GM12864 (cell line): Measurements from ENCODE around the gene MAP1LC3A.

Experiments used
- DNase-seq: peaks from one replicate; pipeline ENCODE4 v3.0.0-alpha.2; 2011; ENCODE audit warnings: low read depth
- H3K4me3 ChIP-seq: 2 replicates; pipeline ENCODE4 v1.5.1; 2011; ENCODE audit warnings: mild to moderate bottlenecking, low read depth, low read length, control low read depth
- CTCF ChIP-seq: IDR thresholded peaks from 2 replicates; pipeline ENCODE4 v1.5.1; 2011; ENCODE audit warnings: low read depth, mild to moderate bottlenecking, moderate library complexity, low read length, control low read depth, inconsistent platforms; ENCODE audit errors: missing control alignments

The MAP1LC3A gene

GRCh38 chr20:34586488-34587163 lies 28.1 kb downstream of the MAP1LC3A start:
- no peak overlapping the region for H3K4me3 ChIP-seq
- TF ChIP-seq CTCF: no peak

GRCh38 chr20:34595377-34596184 lies 37.1 kb downstream of the MAP1LC3A start:
- no peak overlapping the region for H3K4me3 ChIP-seq
- DNase-seq: no peak
- TF ChIP-seq CTCF: no peak

More at GRCh38 chr20:34586488-34587163, 28.1 kb downstream of the MAP1LC3A start:
- no peak for DNase-seq

- H3K4me3 ChIP-seq: no peak overlapping the region
- no peak for TF ChIP-seq CTCF
- DNase-seq: no peak
Measured at GRCh38 chr20:34600892-34601653, 42.6 kb downstream of the MAP1LC3A start.

- no peak for TF ChIP-seq CTCF
- no peak overlapping the region for H3K4me3 ChIP-seq
- no peak for DNase-seq
Measured at GRCh38 chr20:34604980-34605788, 46.7 kb downstream of the MAP1LC3A start.

GRCh38 chr20:34607066-34607465 lies 48.5 kb downstream of the MAP1LC3A start:
- no peak for TF ChIP-seq CTCF
- H3K4me3 ChIP-seq: no peak overlapping the region
- DNase-seq: no peak
